Type B pancreatic cell (in vitro differentiated cells): ENCODE results near the gene C2orf80. TPM values are rescaled to one million over a fixed set of nuclear protein-coding genes. Genes with fewer than 3 reads are reported as not detected.

ENCODE experiments used
- DNase-seq: peaks from one replicate; pipeline ENCODE4 v3.0.0; 2021; ENCODE audit warnings: mixed read lengths; ENCODE audit not compliant: unreplicated experiment; ENCODE audit errors: extremely low spot score
- H3K27ac Mint-ChIP-seq: 2 replicates; pipeline ENCODE4 v1.8.0; 2021; ENCODE audit warnings: mild to moderate bottlenecking, mixed read lengths
- H3K27me3 Mint-ChIP-seq: 2 replicates; pipeline ENCODE4 v1.8.0; 2021; ENCODE audit warnings: mixed read lengths
- H3K36me3 Mint-ChIP-seq: 2 replicates; pipeline ENCODE4 v1.8.0; 2021; ENCODE audit warnings: mixed read lengths
- H3K4me1 Mint-ChIP-seq: one replicate; pipeline ENCODE4 v1.8.0; 2021; ENCODE audit warnings: mixed read lengths; ENCODE audit not compliant: unreplicated experiment
- H3K4me3 Mint-ChIP-seq: 2 replicates; pipeline ENCODE4 v1.8.0; 2021; ENCODE audit warnings: mild to moderate bottlenecking, mixed read lengths
- H3K9me3 Mint-ChIP-seq: 2 replicates; pipeline ENCODE4 v1.8.0; 2021; ENCODE audit warnings: mixed read lengths
- long read RNA-seq: library from polyadenylated mRNA; unstranded; transcript quantifications from one replicate; pipeline ENCODE4 v2.0.0, GENCODE V29; 2020
- total RNA-seq: library from RNA; stranded (reverse); gene quantifications from 2 replicates; pipeline ENCODE4 v1.2.1, GENCODE V29; 2021; ENCODE audit warnings: low replicate concordance
- TF ChIP-seq, protein P1 (sequence below): fragments of 200-600 bp; sonication (generic); conservative IDR thresholded peaks from 2 replicates; pipeline ENCODE4 v1.5.0; 2021; ENCODE audit warnings: antibody characterized with exemption, mild to moderate bottlenecking

Gene C2orf80
- total RNA-seq, result not detected in 2 replicates
- long read RNA-seq, result 0 reads

DNA sequence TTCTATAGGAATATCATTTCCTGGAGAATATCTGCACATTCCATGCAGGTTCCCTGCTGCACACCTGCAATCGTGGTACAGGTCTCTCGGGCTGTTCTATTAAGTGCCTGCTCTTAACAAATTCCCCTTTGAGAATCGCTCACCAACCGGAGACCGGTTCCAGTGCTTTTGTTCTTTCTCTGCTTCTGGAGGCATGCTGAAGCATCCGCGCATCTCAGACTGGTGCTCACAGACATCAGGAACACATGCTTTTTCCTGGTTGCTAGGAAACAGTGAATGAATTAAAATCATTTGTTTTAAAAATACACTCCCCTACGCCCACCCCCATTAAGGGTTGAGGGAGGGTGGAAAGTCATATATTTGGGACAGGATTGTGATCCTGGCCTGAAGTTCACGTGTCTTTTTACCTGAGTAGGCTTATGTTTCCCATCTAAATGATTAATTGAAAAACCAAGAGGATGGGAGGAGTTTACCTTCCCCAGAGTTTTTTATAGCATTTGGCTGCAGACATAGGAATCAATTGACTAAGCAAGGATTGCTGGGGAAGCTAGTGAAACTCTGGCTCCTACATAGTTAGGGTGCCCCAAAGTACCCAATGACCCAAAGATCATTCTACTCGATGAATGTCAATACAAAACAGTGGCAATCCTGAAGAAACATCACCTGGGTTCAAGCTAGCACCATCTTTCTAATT is at the start of gene C2orf80:
TSS of gene C2orf80 (minus strand) at position 221 of the 694 bp plus-strand sequence. CDS start 3,044 bp downstream, outside the sequence.
- Mint-ChIP-seq H3K4me1 (no peaks in the 10 kb centered on the region), H3K9me3 (no peaks in the 10 kb centered on the region), H3K27me3 (peaks cover 5% of the 10 kb centered on the region), H3K4me3 (no peak within 1 kb of the TSS), H3K27ac (no peak within 1 kb of the TSS), H3K36me3 (no peaks in the 10 kb centered on the region)
- TF ChIP-seq, protein P1, sequence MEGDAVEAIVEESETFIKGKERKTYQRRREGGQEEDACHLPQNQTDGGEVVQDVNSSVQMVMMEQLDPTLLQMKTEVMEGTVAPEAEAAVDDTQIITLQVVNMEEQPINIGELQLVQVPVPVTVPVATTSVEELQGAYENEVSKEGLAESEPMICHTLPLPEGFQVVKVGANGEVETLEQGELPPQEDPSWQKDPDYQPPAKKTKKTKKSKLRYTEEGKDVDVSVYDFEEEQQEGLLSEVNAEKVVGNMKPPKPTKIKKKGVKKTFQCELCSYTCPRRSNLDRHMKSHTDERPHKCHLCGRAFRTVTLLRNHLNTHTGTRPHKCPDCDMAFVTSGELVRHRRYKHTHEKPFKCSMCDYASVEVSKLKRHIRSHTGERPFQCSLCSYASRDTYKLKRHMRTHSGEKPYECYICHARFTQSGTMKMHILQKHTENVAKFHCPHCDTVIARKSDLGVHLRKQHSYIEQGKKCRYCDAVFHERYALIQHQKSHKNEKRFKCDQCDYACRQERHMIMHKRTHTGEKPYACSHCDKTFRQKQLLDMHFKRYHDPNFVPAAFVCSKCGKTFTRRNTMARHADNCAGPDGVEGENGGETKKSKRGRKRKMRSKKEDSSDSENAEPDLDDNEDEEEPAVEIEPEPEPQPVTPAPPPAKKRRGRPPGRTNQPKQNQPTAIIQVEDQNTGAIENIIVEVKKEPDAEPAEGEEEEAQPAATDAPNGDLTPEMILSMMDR, result no peak
- no peak for DNase-seq

DNA sequence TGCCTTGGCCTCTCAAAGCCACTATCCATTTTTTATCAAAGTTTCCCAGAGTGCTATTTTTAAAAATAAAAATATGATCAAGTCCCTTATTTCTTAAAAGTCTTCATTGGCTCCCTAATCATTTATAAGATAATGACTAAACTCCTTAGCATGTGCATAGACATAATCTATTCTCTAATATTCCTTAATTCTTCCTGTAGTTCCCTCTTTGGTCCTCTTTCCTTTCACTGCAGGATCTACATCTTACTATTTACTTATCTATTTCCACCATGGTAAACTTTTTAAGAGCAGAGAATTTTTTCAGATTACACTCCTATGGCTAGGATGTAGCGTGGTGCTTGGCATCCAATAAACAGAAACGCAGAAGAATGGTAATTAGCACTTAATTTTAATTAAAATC is 46.0 kb upstream of the C2orf80 start:
- Mint-ChIP-seq H3K4me1 (peaks cover 4% of the 10 kb centered on the region), H3K4me3 (no peak overlapping the region)
- TF ChIP-seq, protein P1, result no peak

DNA sequence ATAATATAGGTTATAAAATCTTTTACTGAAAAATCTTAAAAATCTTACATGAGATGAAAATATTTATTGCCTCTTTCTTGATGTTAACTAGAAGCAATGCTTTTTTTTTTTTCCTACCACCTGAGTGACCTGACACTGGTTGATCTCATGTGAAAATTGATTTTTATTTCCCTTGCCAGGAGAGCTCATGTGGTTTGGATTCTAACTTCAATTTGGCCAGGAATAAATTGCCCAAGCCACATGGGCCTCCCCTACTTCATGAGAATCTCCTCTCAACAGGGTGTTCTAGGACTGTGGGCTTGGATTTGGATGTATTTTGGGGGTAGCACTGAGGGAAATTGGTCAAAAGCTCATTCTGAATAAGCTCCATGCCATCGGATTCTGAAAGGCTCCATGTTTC is 45.0 kb upstream of the C2orf80 start:
- DNase-seq, result no peak
- Mint-ChIP-seq H3K9me3 (peaks cover 5% of the 10 kb centered on the region), H3K27ac (no peak overlapping the region), H3K4me3 (no peak overlapping the region), H3K4me1 (no peaks in the 10 kb centered on the region), H3K27me3 (no peaks in the 10 kb centered on the region), H3K36me3 (peaks cover 33% of the 10 kb centered on the region)
- TF ChIP-seq, protein P1, result no peak

More for the DNA sequence above, 46.0 kb upstream of the C2orf80 start:
- H3K27me3 Mint-ChIP-seq, result no peaks in the 10 kb centered on the region
- peaks cover 39% of the 10 kb centered on the region for H3K36me3 Mint-ChIP-seq
- peaks cover 5% of the 10 kb centered on the region for H3K9me3 Mint-ChIP-seq
- no peak for DNase-seq
- no peak overlapping the region for H3K27ac Mint-ChIP-seq

DNA sequence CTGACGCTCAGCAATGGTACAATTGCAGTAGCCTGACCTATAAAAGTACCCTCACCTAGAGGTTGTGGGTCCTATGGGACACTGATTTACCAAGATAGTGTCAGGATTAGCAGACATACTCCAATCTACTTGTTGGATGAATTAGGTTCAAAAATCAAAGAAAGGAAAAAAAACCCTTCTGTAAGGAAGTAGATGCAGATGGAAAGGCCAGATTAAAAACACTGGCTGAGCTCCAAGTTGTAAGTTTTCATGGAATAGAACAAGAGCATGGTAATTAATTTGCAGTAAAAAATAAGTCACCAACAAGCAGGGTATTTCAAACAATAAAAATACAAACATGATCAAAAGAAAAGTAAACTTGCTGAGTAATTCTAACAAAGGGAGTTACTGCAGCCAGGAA is 38.6 kb upstream of the C2orf80 start:
- no peak overlapping the region for H3K27ac Mint-ChIP-seq
- no peak overlapping the region for H3K4me3 Mint-ChIP-seq
- peaks cover 9% of the 10 kb centered on the region for H3K9me3 Mint-ChIP-seq
- no peaks in the 10 kb centered on the region for H3K4me1 Mint-ChIP-seq
- H3K36me3 Mint-ChIP-seq, result no peaks in the 10 kb centered on the region
- TF ChIP-seq, protein P1, result no peak
- no peak for DNase-seq
- H3K27me3 Mint-ChIP-seq, result no peaks in the 10 kb centered on the region

DNA sequence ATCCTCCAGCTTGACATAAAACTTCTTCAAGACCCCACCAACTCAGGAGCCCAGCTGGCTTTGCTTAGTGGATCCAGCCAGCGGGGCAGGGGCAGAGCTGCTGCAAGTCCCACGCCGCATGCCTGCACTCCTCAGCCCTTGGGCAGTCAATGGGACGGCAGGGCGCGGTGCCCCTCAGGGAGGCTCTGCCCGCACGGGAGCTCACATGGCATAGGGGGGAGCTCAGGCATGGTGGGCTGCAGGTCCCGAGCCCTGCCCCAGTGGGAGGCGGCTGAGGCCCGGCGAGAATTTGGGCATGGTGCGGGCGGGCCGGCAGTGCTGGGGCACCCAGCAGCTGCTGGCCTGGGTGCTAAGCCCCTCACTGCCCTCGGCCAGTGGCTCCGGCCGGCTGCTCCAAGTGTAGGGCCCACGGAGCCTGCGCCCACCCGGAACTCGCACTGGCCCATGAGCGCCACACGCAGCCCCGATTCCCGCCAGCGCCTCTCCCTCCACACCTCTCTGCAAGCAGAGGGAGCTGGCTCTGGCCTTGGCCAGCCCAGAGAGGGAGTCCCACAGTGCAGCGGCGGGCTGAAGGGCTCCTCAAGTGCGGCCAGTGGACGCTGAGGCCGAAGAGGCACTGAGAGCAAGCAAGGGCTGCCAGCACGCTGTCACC is 37.9 kb upstream of the C2orf80 start:
- Mint-ChIP-seq H3K27me3 (no peaks in the 10 kb centered on the region), H3K4me1 (no peaks in the 10 kb centered on the region), H3K27ac (no peak overlapping the region), H3K4me3 (no peak overlapping the region), H3K9me3 (peaks cover 9% of the 10 kb centered on the region), H3K36me3 (no peaks in the 10 kb centered on the region)
- no peak for DNase-seq
- TF ChIP-seq, protein P1, result no peak
